Hematopoietic multipotent progenitor cell (in vitro differentiated cells): ENCODE data around the gene MAGI2. TPM values are rescaled to one million over a fixed set of nuclear protein-coding genes. Genes with fewer than 3 reads are reported as not detected.
"Not testable (repeated sequence)": the region's sequence is repeated elsewhere in the genome, so short reads cannot be mapped to it uniquely, and the experiment has no call there.

Experiments
- DNase-seq, 3 donors: peaks; one replicate each; pipeline ENCODE4 v3.0.0-alpha.2; 2011 to 2015; ENCODE audit warnings: low read depth in 2 of 3, low spot score in 2 of 3
- total RNA-seq: library from RNA; depleted of rRNA; stranded (reverse); fragments of >200 nt; gene quantifications from one replicate; pipeline ENCODE4 v1.2.3, GENCODE V29; 2012

Gene MAGI2
- total RNA-seq, 1 donor = 2.7 TPM

GRCh38 chr7:79071187-79071586 is 382.3 kb downstream of the MAGI2 start:
- DNase-seq = not testable (repeated sequence)

GRCh38 chr7:79064187-79064823 is 389.2 kb downstream of the MAGI2 start:
- DNase-seq = no peak

GRCh38 chr7:79063019-79063698 is 390.3 kb downstream of the MAGI2 start:
- DNase-seq = no peak

- DNase-seq = peak in 1 of 3 donors; percentile 2
These were observed 393.0 kb downstream of the MAGI2 start for GRCh38 chr7:79060498-79060897.

- no peak for DNase-seq
These were observed 397.6 kb downstream of the MAGI2 start for GRCh38 chr7:79055722-79056415.

- DNase-seq = no peak
These were observed 401.6 kb downstream of the MAGI2 start for GRCh38 chr7:79051915-79052314.

- DNase-seq = no peak
These were observed 402.9 kb downstream of the MAGI2 start for GRCh38 chr7:79050603-79051002.

GRCh38 chr7:79046061-79046460 is 407.4 kb downstream of the MAGI2 start:
- DNase-seq = no peak

GRCh38 chr7:79037001-79037400 is 416.5 kb downstream of the MAGI2 start:
- no peak for DNase-seq

GRCh38 chr7:79036356-79036755 is 417.1 kb downstream of the MAGI2 start:
- no peak for DNase-seq

GRCh38 chr7:79035858-79036257 is 417.6 kb downstream of the MAGI2 start:
- DNase-seq = no peak

GRCh38 chr7:79034730-79035129 is 418.7 kb downstream of the MAGI2 start:
- no peak for DNase-seq

- DNase-seq = not testable (repeated sequence)
These were observed 433.8 kb downstream of the MAGI2 start for GRCh38 chr7:79019711-79020110.

- no peak for DNase-seq
These were observed 441.5 kb downstream of the MAGI2 start for GRCh38 chr7:79011921-79012320.

- DNase-seq = no peak
These were observed 443.8 kb downstream of the MAGI2 start for GRCh38 chr7:79009647-79010046.

- no peak for DNase-seq
These were observed 444.7 kb downstream of the MAGI2 start for GRCh38 chr7:79008786-79009185.

- no peak for DNase-seq
These were observed 457.5 kb downstream of the MAGI2 start for GRCh38 chr7:78996013-78996412.

GRCh38 chr7:78993341-78993740 is 460.1 kb downstream of the MAGI2 start:
- no peak for DNase-seq

- DNase-seq = no peak
These were observed 468.0 kb downstream of the MAGI2 start for GRCh38 chr7:78985509-78985908.

- no peak for DNase-seq
These were observed 470.0 kb downstream of the MAGI2 start for GRCh38 chr7:78983483-78983882.

GRCh38 chr7:78970440-78970916 is 483.0 kb downstream of the MAGI2 start:
- DNase-seq = no peak

GRCh38 chr7:78968951-78969350 is 484.5 kb downstream of the MAGI2 start:
- DNase-seq = no peak
